Fibroblast of mammary gland (primary cell): Measurements from ENCODE around the gene SLC45A3.

Source experiments
- DNase-seq: peaks from one replicate; pipeline ENCODE4 v3.0.0-alpha.2; 2010; ENCODE audit warnings: low read depth
- H3K4me3 ChIP-seq: 2 replicates; pipeline ENCODE4 v1.5.1; 2011; ENCODE audit warnings: low read depth, mild to moderate bottlenecking, low read length, moderate library complexity; ENCODE audit not compliant: control insufficient read depth
- TF ChIP-seq, protein P1 (sequence below): conservative IDR thresholded peaks from 2 replicates; pipeline ENCODE4 v1.5.1; 2011; ENCODE audit warnings: low read depth, low read length, inconsistent platforms; ENCODE audit not compliant: control insufficient read depth, insufficient read depth

Gene SLC45A3

DNA sequence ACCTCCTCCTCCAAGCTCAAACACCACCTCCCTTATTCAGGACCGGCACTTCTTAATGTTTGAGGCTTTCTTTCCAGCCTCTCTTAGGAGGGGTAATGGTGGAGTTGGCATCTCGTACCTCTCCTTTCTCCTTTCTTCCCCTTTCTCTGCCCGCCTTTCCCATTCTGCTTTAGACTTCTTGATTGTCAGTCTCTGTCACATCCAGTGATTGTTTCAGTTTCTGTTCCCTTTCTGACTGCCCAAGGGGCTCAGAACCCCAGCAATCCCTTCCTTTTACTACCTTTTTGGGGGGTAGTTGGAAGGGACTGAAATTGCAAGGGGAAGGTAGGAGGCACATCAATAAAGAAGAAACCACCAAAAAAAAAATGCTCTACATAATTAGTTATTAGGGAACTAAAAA, 54.1 kb downstream of the SLC45A3 start:
- DNase-seq = no peak
- no peak overlapping the region for H3K4me3 ChIP-seq
- TF ChIP-seq, protein P1, sequence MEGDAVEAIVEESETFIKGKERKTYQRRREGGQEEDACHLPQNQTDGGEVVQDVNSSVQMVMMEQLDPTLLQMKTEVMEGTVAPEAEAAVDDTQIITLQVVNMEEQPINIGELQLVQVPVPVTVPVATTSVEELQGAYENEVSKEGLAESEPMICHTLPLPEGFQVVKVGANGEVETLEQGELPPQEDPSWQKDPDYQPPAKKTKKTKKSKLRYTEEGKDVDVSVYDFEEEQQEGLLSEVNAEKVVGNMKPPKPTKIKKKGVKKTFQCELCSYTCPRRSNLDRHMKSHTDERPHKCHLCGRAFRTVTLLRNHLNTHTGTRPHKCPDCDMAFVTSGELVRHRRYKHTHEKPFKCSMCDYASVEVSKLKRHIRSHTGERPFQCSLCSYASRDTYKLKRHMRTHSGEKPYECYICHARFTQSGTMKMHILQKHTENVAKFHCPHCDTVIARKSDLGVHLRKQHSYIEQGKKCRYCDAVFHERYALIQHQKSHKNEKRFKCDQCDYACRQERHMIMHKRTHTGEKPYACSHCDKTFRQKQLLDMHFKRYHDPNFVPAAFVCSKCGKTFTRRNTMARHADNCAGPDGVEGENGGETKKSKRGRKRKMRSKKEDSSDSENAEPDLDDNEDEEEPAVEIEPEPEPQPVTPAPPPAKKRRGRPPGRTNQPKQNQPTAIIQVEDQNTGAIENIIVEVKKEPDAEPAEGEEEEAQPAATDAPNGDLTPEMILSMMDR = no peak

DNA sequence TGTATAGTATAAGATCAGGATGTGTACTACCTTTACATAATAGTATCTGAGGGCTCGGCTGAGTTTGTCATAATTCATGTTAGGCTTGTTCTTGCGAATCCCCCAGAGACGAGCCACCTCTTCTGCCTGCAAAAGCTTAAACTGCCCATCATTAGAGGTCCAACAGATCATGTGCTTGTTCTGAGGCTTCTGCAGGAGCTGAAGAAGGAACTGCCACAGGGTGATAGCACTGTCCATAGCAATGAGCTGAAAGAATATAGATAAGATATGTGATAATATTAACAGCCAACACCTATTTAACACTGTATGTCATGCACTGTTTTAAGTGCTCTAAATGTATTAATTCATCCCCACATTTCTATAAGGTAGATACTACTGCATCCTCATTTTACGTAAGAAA, 56.7 kb downstream of the SLC45A3 start:
- TF ChIP-seq, protein P1 = no peak
- DNase-seq = no peak
- H3K4me3 ChIP-seq = no peak overlapping the region

DNA sequence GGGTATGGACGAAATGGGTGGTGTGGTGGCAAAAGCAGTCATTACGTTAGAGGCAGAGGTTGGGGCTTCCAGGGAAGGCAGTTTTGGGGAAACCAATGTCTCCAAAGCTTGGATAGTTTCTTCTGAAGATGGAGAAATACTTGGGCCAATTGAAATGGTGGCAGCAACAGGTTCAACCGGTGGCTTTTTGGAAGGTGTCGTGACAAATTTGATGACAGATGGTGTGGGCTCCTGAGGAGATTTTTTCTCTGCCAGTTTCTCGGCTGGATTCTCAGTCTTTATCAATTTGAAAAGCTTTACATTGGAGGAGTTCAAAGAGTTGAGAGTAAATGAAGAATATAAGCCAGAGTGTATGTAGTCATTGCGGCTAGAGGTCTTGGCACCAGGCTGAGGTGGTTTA, 60.0 kb downstream of the SLC45A3 start:
- no peak overlapping the region for H3K4me3 ChIP-seq
- TF ChIP-seq, protein P1 = no peak
- DNase-seq = no peak

DNA sequence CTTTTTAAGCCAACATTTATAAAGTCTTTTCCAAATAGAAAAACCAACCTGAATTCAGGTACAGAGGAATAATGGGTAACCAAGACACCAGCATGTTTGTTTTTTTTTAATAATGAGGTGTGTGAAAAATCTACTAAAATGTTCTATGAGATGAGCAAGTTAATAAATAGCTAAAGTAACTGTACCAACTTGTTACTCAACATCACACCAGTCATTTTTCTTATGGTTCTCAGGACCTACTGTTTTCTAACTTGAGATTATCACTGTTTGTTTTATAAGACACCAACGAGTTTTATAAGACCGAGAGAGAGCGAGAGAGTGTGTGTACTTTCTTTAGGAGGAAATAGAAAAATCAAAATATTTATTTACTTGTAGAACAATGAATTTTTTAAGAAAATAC, 60.9 kb downstream of the SLC45A3 start:
- no peak for DNase-seq
- TF ChIP-seq, protein P1 = no peak

DNA sequence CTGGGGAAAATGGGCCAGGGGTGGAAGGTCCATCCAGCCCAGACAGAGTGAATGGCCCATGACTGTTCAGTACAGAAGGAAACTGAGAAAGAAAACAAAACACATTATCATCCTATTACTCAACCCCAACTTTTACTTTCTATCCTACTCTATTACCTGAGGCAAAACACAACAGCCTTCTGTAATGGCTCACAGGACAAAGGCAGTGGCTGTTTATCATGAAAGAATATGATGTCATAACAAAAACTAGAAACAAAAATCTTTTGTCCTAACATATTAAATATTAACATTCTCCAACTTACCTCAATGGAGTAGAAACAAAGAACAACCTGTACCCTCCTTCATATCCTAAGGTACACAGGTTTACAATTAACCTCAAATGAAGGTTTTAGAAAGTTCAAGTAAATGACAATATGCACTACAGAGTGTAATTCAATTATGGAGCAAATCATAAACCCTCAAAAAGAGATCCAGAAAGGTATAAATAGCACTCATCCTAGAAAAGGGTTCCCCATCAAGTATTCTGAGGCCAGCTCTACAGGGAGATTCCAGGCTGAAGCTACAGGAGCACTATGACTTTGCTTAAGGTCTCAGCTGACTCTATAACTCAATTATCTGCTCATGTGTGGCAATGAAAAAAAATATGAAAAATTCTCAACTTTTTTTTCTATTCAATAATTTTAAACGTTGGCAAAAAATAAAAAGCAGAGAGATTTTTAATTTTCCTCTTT, 63.6 kb downstream of the SLC45A3 start:
- TF ChIP-seq, protein P1 = no peak
- no peak for DNase-seq
- H3K4me3 ChIP-seq = no peak overlapping the region

More for the DNA sequence above, 60.9 kb downstream of the SLC45A3 start:
- no peak overlapping the region for H3K4me3 ChIP-seq

DNA sequence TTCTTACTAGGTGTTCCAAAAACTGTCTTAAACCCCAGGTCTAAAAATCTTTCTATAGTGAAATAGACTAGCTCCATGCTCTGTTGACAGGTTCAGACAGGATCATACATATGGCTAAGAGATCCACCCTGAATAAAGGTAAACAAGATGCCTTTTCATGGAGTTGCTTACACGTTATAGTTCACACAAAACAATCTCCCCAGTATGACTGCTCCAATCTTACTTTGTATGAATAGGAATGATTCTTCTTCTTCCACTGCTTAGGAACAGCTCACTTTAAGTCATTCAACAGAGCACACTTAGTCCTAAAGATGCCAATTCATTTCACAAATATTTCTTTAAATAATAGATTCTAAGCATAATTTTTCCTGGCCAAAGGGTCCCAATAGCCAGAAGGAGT, 64.5 kb downstream of the SLC45A3 start:
- TF ChIP-seq, protein P1 = no peak
- DNase-seq = no peak
- H3K4me3 ChIP-seq = no peak overlapping the region
